Neural progenitor cell (in vitro differentiated cells): Measurements from ENCODE around the gene SUPT3H.

Source experiments
- EZH2 ChIP-seq: fragments of 200-600 bp; sonication (generic); IDR thresholded peaks from 2 replicates; pipeline ENCODE4 v1.6.1; 2017; ENCODE audit warnings: antibody characterized with exemption, mild to moderate bottlenecking, moderate library complexity
- EZH2phosphoT487 ChIP-seq: fragments of 200-600 bp; sonication (generic); IDR thresholded peaks from 2 replicates; pipeline ENCODE4 v1.6.1; 2017; ENCODE audit warnings: antibody characterized with exemption
- TF ChIP-seq, protein P1 (sequence below): fragments of 200-600 bp; sonication (generic); IDR thresholded peaks from 2 replicates; pipeline ENCODE4 v1.5.1; 2017; ENCODE audit warnings: antibody characterized with exemption, mild to moderate bottlenecking

DNA sequence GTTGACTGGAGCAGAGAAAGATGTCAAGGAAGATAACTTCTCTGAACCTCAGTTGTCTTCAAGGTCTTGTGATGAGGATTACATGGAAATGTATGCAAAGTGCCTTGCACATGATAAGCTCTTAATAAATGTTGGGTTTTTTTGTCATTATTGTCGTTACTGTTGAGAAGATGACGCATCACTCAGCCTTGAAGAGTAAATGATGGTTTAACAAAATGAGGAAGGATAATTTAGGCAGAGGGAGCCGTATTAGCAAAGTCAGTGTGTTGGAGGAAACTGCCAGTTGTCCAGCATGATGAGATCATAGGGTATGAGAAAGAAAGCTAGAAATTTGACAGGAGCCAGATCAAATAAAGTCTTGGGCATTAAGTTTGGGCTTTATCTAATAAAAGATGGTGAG, 8.8 kb upstream of the SUPT3H start:
- TF ChIP-seq, protein P1, sequence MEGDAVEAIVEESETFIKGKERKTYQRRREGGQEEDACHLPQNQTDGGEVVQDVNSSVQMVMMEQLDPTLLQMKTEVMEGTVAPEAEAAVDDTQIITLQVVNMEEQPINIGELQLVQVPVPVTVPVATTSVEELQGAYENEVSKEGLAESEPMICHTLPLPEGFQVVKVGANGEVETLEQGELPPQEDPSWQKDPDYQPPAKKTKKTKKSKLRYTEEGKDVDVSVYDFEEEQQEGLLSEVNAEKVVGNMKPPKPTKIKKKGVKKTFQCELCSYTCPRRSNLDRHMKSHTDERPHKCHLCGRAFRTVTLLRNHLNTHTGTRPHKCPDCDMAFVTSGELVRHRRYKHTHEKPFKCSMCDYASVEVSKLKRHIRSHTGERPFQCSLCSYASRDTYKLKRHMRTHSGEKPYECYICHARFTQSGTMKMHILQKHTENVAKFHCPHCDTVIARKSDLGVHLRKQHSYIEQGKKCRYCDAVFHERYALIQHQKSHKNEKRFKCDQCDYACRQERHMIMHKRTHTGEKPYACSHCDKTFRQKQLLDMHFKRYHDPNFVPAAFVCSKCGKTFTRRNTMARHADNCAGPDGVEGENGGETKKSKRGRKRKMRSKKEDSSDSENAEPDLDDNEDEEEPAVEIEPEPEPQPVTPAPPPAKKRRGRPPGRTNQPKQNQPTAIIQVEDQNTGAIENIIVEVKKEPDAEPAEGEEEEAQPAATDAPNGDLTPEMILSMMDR: no peak
- TF ChIP-seq EZH2 (no peak), EZH2phosphoT487 (no peak)
